Activated naive CD8-positive, alpha-beta T cell treated with anti-CD3 and anti-CD28 coated beads for 36 hours (primary cell): ENCODE data around the gene SLC39A1. TPM values are rescaled to one million over a fixed set of nuclear protein-coding genes. Genes with fewer than 3 reads are reported as not detected.
"Not testable (repeated sequence)": the region's sequence is repeated elsewhere in the genome, so short reads cannot be mapped to it uniquely, and the experiment has no call there.

Experiments used
- DNase-seq: peaks from one replicate; pipeline ENCODE4 v3.0.0; 2021
- H3K27ac Mint-ChIP-seq: one replicate; pipeline ENCODE4 v1.8.0; 2022; ENCODE audit warnings: mild to moderate bottlenecking, moderate library complexity, mixed read lengths
- H3K27me3 Mint-ChIP-seq: one replicate; pipeline ENCODE4 v1.8.0; 2022; ENCODE audit warnings: mild to moderate bottlenecking, mixed read lengths
- H3K36me3 Mint-ChIP-seq: one replicate; pipeline ENCODE4 v1.8.0; 2021; ENCODE audit warnings: mild to moderate bottlenecking, mixed read lengths
- H3K4me1 Mint-ChIP-seq: one replicate; pipeline ENCODE4 v1.8.0; 2021; ENCODE audit warnings: mixed read lengths
- H3K4me3 Mint-ChIP-seq: one replicate; pipeline ENCODE4 v1.8.0; 2022; ENCODE audit warnings: mild to moderate bottlenecking, moderate library complexity, mixed read lengths
- H3K9me3 Mint-ChIP-seq: one replicate; pipeline ENCODE4 v1.8.0; 2022; ENCODE audit warnings: mixed read lengths
- total RNA-seq, 2 experiments: library from RNA; stranded (reverse); gene quantifications; one replicate each; pipeline ENCODE4 v1.2.3, GENCODE V29; 2021

The SLC39A1 gene, protein sequence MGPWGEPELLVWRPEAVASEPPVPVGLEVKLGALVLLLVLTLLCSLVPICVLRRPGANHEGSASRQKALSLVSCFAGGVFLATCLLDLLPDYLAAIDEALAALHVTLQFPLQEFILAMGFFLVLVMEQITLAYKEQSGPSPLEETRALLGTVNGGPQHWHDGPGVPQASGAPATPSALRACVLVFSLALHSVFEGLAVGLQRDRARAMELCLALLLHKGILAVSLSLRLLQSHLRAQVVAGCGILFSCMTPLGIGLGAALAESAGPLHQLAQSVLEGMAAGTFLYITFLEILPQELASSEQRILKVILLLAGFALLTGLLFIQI
- total RNA-seq = 10 to 100 TPM; 60.6 to 63.1 TPM

- peak within 1 kb of the TSS; percentile 87 for H3K27ac Mint-ChIP-seq
- H3K27me3 Mint-ChIP-seq = no peaks in the 10 kb centered on the region
- no peaks in the 10 kb centered on the region for H3K9me3 Mint-ChIP-seq
- peak within 1 kb of the TSS; percentile 83 for H3K4me3 Mint-ChIP-seq
- H3K36me3 Mint-ChIP-seq = peaks cover 25% of the 10 kb centered on the region
- DNase-seq = peak; percentile 95
- peaks cover 39% of the 10 kb centered on the region for H3K4me1 Mint-ChIP-seq
Observed at GRCh38 chr1:153963030-153963849, at the start of gene SLC39A1. Gene SLC39A1 (minus strand): TSS chr1:153963537. CDS start chr1:153962715, 822 bp downstream.

DNA sequence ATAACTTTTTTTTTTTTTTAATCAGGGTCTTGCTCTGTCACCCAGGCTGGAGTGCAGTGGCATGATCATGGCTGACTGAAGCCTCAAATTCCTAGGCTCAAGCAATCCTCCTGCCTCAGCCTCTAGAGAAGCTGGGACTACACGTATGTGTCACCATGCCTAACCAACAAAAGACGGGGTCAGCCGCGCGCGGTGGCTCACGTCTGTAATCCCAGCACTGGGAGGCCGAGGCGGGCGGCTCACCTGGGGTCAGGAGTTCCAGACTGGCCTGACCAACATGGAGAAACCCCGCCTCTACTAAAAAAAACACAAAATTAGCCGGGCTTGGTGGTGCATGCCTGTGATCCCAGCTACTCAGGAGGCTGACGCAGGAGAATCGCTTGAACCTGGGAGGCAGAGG is 49.2 kb upstream of the SLC39A1 start:
- not testable (repeated sequence) for H3K9me3 Mint-ChIP-seq, H3K4me3 Mint-ChIP-seq, H3K27me3 Mint-ChIP-seq, H3K4me1 Mint-ChIP-seq, H3K27ac Mint-ChIP-seq, DNase-seq, H3K36me3 Mint-ChIP-seq

GRCh38 chr1:154012129-154012528 is 48.8 kb upstream of the SLC39A1 start:
- no peaks in the 10 kb centered on the region for H3K9me3 Mint-ChIP-seq
- DNase-seq = no peak
- no peak overlapping the region for H3K27ac Mint-ChIP-seq
- H3K36me3 Mint-ChIP-seq = no peaks in the 10 kb centered on the region
- no peak overlapping the region for H3K4me3 Mint-ChIP-seq
- H3K4me1 Mint-ChIP-seq = no peaks in the 10 kb centered on the region
- H3K27me3 Mint-ChIP-seq = no peaks in the 10 kb centered on the region

GRCh38 chr1:154006136-154006535 is 42.8 kb upstream of the SLC39A1 start:
- Mint-ChIP-seq H3K36me3 (no peaks in the 10 kb centered on the region), H3K27ac (no peak overlapping the region), H3K27me3 (no peaks in the 10 kb centered on the region), H3K9me3 (no peaks in the 10 kb centered on the region), H3K4me3 (no peak overlapping the region), H3K4me1 (no peaks in the 10 kb centered on the region)
- no peak for DNase-seq

GRCh38 chr1:154000420-154000819 is 37.1 kb upstream of the SLC39A1 start:
- Mint-ChIP-seq H3K9me3 (peaks cover 2% of the 10 kb centered on the region), H3K4me1 (no peaks in the 10 kb centered on the region), H3K4me3 (no peak overlapping the region), H3K36me3 (peaks cover 11% of the 10 kb centered on the region), H3K27me3 (no peaks in the 10 kb centered on the region), H3K27ac (no peak overlapping the region)
- DNase-seq = no peak

GRCh38 chr1:153996882-153997281 is 33.5 kb upstream of the SLC39A1 start:
- not testable (repeated sequence) for H3K4me1 Mint-ChIP-seq, H3K27me3 Mint-ChIP-seq, H3K9me3 Mint-ChIP-seq, H3K4me3 Mint-ChIP-seq, DNase-seq, H3K27ac Mint-ChIP-seq
- H3K36me3 Mint-ChIP-seq = peaks cover 44% of the 10 kb centered on the region

DNA sequence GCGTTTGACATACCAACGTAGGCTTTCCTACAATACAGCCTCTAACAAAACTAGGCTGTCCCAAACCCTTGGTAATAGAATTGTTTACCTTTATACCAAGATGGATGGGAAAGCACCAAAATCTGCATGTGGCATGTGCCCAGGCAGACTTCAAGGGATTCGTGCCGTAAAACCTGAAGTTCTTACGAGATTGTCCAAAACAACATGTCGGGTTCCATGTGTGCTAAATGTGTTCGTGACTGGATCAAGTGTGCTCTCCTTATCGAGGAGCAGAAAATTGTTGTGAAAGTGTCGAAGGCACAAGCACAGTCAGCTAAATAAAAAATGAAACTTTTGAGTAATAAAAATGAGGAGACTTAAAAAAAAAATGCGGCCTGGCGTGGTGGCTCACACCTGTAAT is 32.3 kb upstream of the SLC39A1 start:
- Mint-ChIP-seq H3K4me1 (peaks cover 13% of the 10 kb centered on the region), H3K9me3 (peaks cover 7% of the 10 kb centered on the region), H3K27ac (peak overlapping the region; percentile 19), H3K4me3 (no peak overlapping the region), H3K36me3 (peaks cover 57% of the 10 kb centered on the region), H3K27me3 (peaks cover 2% of the 10 kb centered on the region)
- no peak for DNase-seq

- Mint-ChIP-seq H3K27me3 (peaks cover 4% of the 10 kb centered on the region), H3K4me1 (peaks cover 17% of the 10 kb centered on the region), H3K27ac (peak overlapping the region; percentile 19), H3K4me3 (no peak overlapping the region), H3K36me3 (peaks cover 59% of the 10 kb centered on the region), H3K9me3 (peaks cover 7% of the 10 kb centered on the region)
- DNase-seq = no peak
Observed at GRCh38 chr1:153995202-153995601, 31.9 kb upstream of the SLC39A1 start.

- H3K4me3 Mint-ChIP-seq = peak overlapping the region; percentile 97
- H3K27ac Mint-ChIP-seq = peak overlapping the region; percentile 99
- H3K9me3 Mint-ChIP-seq = peaks cover 7% of the 10 kb centered on the region
- H3K4me1 Mint-ChIP-seq = peaks cover 27% of the 10 kb centered on the region
- H3K27me3 Mint-ChIP-seq = peaks cover 4% of the 10 kb centered on the region
- no peak for DNase-seq
- peaks cover 59% of the 10 kb centered on the region for H3K36me3 Mint-ChIP-seq
Observed at GRCh38 chr1:153991806-153992205, 28.5 kb upstream of the SLC39A1 start.

GRCh38 chr1:153991151-153991630 is 27.9 kb upstream of the SLC39A1 start:
- Mint-ChIP-seq H3K9me3 (peaks cover 7% of the 10 kb centered on the region), H3K27me3 (peaks cover 4% of the 10 kb centered on the region), H3K36me3 (peaks cover 55% of the 10 kb centered on the region), H3K27ac (peak overlapping the region; percentile 99), H3K4me1 (peaks cover 31% of the 10 kb centered on the region), H3K4me3 (peak overlapping the region; percentile 97)
- DNase-seq = no peak

GRCh38 chr1:153990468-153991150 is 27.3 kb upstream of the SLC39A1 start, which contains the start of gene RPS27:
Gene RPS27 (plus strand): TSS chr1:153990762. CDS start chr1:153990797, 35 bp downstream.
- Mint-ChIP-seq H3K36me3 (peaks cover 50% of the 10 kb centered on the region), H3K9me3 (peaks cover 5% of the 10 kb centered on the region), H3K27me3 (peaks cover 4% of the 10 kb centered on the region), H3K27ac (peak within 1 kb of the TSS; percentile 99), H3K4me3 (peak within 1 kb of the TSS; percentile 97), H3K4me1 (peaks cover 34% of the 10 kb centered on the region)
- DNase-seq = peak; percentile 85

GRCh38 chr1:153987621-153988020 is 24.3 kb upstream of the SLC39A1 start:
- Mint-ChIP-seq H3K4me3 (no peak overlapping the region), H3K27ac (peak overlapping the region; percentile 88), H3K4me1 (peaks cover 44% of the 10 kb centered on the region), H3K27me3 (peaks cover 4% of the 10 kb centered on the region), H3K9me3 (peaks cover under 1% of the 10 kb centered on the region), H3K36me3 (peaks cover 26% of the 10 kb centered on the region)
- no peak for DNase-seq

- Mint-ChIP-seq H3K4me3 (peak within 1 kb of the TSS; percentile 92), H3K27me3 (peaks cover 4% of the 10 kb centered on the region), H3K27ac (peak within 1 kb of the TSS; percentile 96), H3K36me3 (peaks cover 12% of the 10 kb centered on the region), H3K4me1 (peaks cover 34% of the 10 kb centered on the region), H3K9me3 (no peaks in the 10 kb centered on the region)
- no peak for DNase-seq
Observed at GRCh38 chr1:153985941-153986761, 22.8 kb upstream of the SLC39A1 start, which contains the start of gene RAB13. Gene RAB13 (minus strand): TSS chr1:153986339. CDS start chr1:153986236, 103 bp downstream.

DNA sequence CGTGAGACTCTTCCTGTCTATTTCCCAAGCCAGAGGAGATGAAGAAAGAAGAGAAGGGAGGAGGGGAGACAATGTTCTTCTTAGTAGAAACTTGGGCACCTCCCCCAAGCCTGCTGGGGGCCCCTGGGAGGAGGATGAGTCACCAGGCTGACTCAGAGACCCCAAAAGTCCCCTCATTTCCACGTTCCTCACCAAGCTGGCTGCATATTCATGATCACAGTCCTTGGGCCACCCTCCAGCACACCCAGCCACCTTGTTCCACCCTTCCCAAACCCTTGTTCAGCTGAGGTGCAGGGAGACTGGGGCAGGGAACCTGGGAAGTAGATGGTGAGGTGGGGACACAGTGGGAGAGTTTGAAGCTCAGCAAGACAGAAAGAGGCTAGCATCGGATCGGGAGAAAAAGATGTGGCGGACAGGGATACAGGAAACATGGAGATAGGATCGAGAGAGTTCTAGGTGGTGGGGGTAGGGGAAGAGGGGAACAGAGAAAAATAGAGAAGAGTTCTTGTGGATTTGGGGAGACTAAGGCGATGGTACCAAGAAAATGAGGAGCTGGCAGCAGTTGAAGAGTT is 22.1 kb upstream of the SLC39A1 start:
- H3K9me3 Mint-ChIP-seq = no peaks in the 10 kb centered on the region
- peak overlapping the region; percentile 92 for H3K4me3 Mint-ChIP-seq
- no peaks in the 10 kb centered on the region for H3K27me3 Mint-ChIP-seq
- peak overlapping the region; percentile 96 for H3K27ac Mint-ChIP-seq
- peaks cover 4% of the 10 kb centered on the region for H3K36me3 Mint-ChIP-seq
- DNase-seq = peak; percentile 73
- peaks cover 32% of the 10 kb centered on the region for H3K4me1 Mint-ChIP-seq
